ENCODE measurements around the gene PAIP2B.
"Not testable (repeated sequence)": the region's sequence is repeated elsewhere in the genome, so short reads cannot be mapped to it uniquely, and the experiment has no call there.

Gene PAIP2B

DNA sequence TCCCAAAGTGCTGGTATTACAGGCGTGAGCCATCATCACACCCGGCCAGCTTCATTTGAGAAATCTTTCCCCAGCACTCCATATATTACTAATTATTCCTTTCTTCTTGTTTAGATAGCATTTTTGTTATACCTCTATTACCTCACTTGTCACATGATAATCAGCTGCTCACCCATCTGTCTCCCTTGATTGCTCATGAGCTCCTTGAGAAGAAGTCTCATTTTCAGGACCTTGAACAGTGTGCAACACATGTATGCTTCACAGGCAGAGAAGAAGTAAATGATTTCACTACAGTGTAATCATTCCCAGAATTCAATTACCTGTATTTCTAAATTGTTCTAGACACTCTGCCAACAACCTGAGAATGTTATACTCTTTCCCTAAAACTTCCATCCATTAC is 6.2 kb downstream of the PAIP2B start:
- no peak for DNase-seq (ENCODE audit: extremely low read depth in 1 of 2, low read depth in 1 of 2)

DNA sequence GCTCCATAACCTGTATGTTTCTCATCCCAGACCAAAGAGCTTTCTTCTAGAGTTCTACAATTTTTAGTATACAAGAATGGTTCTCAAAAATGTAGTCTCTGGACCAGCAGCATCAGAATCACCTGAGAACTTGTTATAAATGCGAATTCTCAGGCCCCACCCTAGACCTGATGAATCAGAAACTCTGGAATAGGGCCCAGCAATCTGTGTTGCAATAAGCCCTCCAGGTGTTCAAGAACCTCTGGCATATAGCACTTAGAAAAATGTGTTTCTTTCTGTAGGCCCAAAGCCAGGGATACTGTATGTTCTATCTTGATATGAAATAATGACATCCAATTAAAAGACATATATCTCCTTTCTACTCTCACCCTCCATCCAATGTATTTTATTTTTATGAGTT is 10.4 kb downstream of the PAIP2B start:
- no peak for DNase-seq (ENCODE audit: extremely low read depth in 1 of 2, low read depth in 1 of 2)

GRCh38 chr2:71215447-71215846 is 11.5 kb downstream of the PAIP2B start:
- DNase-seq (ENCODE audit: extremely low read depth in 1 of 2, low read depth in 1 of 2): no peak

GRCh38 chr2:71212336-71212735 is 14.6 kb downstream of the PAIP2B start:
- DNase-seq (ENCODE audit: extremely low read depth in 1 of 2, low read depth in 1 of 2): no peak

DNA sequence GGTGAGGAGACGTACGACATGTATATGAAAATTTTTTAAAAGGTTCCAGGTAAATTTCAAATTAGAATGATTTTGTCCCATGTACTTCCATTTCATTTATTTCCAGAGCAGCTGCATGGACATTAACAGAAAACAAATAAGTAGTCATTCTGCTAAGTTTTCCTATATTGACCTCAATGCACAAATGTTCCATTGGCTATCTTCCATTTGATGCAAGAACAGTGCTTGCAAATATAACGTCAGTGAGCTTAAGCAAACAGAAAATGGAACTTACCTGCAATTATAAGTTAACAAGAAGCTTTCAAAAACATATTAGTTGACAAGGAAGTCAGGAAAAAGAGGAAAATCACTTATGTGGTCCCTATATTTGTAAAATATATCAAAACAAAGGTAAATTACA is 16.6 kb downstream of the PAIP2B start:
- DNase-seq (ENCODE audit: extremely low read depth in 1 of 2, low read depth in 1 of 2): no peak

GRCh38 chr2:71208756-71209155 is 18.1 kb downstream of the PAIP2B start:
- no peak for DNase-seq (ENCODE audit: extremely low read depth in 1 of 2, low read depth in 1 of 2)

DNA sequence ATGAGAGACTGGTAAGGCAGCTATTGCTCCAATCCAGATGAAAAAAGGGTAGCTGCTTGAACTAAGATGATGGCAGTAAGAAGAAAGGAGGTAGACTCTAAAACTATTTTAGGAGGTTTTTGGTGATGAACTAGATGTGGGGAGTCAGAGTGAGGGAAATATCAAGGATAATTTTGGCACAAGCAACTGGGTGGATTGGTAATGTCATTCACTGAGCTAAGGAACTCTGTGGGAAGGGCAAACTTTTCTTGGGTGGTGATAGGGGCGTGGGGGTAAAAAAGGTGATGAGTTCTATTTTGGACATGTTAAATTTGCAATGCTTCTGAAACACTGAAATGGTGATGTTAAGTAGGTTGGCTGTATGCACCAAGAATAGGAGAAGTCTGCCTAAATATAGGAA is 19.3 kb downstream of the PAIP2B start:
- no peak for DNase-seq (ENCODE audit: extremely low read depth in 1 of 2, low read depth in 1 of 2)

GRCh38 chr2:71206271-71206670 is 20.6 kb downstream of the PAIP2B start:
- DNase-seq (ENCODE audit: extremely low read depth in 1 of 2, low read depth in 1 of 2): no peak

- DNase-seq (ENCODE audit: extremely low read depth in 1 of 2, low read depth in 1 of 2): no peak
Measured at GRCh38 chr2:71191570-71191943, 35.3 kb downstream of the PAIP2B start.

- no peak for DNase-seq (ENCODE audit: extremely low read depth in 1 of 2, low read depth in 1 of 2)
Measured at GRCh38 chr2:71190656-71191569, 36.0 kb downstream of the PAIP2B start.

DNA sequence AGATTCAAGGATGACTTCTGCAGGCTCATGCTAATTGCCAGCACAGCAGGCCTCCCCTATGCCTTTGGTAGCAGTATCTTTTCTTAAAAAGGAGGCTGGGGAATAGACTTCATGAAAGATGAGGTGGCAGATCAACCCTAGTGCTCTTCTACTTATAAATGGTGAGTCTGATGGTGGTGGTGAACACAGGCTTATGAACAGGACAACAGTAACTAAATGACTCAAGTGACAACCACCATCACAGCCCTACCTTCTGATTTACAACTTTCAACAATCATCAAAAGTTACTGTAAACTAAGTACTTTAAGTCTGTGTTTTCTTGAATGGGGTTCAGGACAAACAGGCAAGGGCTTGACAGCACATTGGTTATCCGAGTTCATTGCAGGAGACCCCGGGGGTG is 39.3 kb downstream of the PAIP2B start:
- no peak for DNase-seq (ENCODE audit: extremely low read depth in 1 of 2, low read depth in 1 of 2)

DNA sequence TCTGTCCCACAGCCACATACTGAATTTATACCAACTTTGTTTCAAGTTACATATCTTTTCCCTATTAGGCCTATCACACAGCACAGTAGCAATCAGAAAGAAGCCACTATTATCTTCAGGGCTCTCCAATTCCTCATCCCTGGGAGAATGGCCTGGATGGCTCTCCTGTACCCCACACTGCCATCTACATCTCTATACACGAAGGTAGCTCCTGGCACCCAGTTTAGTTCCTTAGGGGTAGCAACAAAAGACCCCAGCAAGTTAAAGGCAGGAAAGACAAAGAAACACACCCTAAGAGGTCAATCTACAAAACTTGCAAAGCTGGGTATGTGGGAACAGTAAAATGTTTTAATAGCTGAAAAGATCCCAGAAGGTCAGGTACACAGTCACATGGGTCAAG is 39.9 kb downstream of the PAIP2B start:
- DNase-seq (ENCODE audit: extremely low read depth in 1 of 2, low read depth in 1 of 2): no peak

DNA sequence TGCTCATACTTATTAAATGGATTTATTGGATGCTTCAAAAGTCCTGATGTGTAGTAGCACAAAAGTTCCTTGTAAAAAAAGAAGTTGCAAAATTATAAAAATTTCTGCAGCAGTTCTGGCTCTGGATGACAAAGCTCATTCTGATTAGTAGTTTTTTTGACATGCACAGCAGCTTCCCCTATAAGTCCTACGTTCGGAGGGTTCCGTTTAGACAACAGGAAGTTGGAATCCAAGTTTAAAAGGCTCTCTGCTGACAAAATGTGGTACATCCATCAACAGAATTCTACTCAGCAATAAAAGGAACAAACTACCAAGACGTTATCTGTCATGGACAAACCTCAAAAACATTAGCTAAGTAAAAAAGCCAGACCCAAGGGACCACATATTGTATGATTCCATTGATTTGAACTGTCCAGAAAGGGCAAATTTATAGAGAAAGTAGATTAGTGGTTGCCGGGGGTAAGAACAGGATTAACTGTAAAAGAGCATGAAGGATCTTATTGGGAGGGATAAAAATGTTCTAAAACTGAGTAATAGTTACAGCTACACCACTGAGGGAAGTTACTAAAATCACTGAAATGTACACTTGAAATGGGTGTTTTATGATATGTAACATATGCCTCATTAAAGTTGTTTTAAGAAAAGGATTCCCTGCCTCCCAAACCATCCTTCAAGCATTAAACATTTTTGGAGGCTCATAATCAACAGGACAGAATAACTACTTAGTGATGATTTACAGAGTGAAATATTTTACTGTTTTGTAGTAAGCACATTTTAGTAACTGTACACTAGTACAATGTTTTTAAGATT is 43.4 kb downstream of the PAIP2B start:
- not testable (repeated sequence) for DNase-seq (ENCODE audit: extremely low read depth in 1 of 2, low read depth in 1 of 2)

DNA sequence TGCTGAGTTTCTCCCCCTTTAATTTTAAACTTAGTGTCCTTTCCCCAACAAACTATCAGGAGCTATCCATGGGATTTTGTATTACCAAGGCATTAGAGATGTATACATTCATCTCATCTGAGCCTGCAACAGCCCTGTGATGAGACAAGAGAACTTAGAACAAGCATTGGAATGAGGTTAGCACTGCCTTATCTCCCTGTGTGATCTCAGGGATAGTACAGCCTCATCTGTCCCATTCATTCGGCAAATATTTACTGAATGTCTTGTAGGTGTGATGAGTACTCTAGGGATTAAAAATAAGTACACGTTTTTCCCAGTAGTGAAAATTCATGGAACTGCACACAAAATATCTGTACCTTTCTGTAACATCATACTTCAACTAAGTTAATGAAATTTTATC is 45.6 kb downstream of the PAIP2B start:
- DNase-seq (ENCODE audit: extremely low read depth in 1 of 2, low read depth in 1 of 2): no peak

DNA sequence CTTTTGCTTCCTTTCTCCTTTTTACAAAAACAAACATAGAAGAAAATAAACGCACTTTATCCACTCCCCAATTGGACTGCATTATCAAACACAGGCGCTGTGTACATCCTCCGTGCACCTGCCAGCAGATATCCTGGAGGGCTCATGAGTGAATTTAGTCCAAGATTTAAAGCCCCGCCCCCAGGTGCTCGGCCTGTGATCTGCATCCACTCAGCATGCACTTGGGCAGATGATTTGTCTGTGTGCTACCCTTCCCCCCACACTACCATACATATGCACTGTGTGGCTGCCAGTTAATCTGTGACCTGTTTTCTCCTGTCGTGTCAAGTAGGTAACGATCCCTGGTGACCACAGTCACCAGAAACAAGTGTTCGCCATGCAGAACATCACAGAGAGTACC is 48.1 kb downstream of the PAIP2B start:
- not testable (repeated sequence) for DNase-seq (ENCODE audit: extremely low read depth in 1 of 2, low read depth in 1 of 2)

- DNase-seq (ENCODE audit: extremely low read depth in 1 of 2, low read depth in 1 of 2): no peak
Measured at GRCh38 chr2:71174207-71174606, 52.7 kb downstream of the PAIP2B start.

DNA sequence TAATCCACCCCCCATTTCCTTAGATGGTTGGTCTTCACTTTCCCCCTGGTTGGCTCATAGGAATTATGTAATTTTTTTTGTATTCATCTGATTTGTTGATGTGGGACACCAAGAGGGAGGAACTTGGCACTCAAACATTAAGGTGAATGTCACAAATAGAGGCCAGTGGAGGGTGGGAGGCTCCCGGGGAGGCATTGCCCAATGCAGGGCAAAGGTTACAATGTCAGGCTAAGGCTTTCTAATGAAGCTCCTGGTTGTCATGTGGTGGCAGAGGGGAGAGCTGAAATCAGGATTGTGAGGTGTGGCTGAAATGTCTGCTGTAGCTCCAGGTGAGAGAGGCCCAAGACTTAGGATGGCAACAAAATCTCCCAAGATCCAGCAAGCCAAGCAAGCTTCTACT is 53.8 kb downstream of the PAIP2B start:
- DNase-seq (ENCODE audit: extremely low read depth in 1 of 2, low read depth in 1 of 2): no peak

GRCh38 chr2:71166812-71167211 is 60.1 kb downstream of the PAIP2B start:
- DNase-seq (ENCODE audit: extremely low read depth in 1 of 2, low read depth in 1 of 2): no peak

- peak; percentile 14 to 33 for DNase-seq (ENCODE audit: extremely low read depth in 1 of 2, low read depth in 1 of 2)
Measured at GRCh38 chr2:71157124-71157793, 69.6 kb downstream of the PAIP2B start.

DNA sequence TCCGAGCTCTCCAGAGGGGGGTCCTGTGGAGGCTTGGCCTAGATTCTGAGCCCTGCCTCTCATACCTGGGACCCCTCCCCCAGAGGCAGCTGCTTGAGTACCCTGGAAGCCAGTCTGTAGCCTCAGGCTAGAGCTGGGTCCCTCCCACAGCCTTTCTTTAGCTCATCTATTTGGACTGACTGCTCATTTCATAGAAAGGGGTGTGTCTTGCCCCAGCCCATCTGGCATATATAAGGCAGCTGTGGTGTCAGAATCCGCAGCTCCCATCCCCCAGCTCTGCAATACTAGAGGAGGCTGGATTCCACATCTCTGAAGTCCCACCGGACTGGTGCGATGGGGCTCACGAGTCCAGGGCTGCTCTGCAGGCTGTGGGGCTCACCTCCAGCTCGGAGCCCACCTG is 70.3 kb downstream of the PAIP2B start:
- DNase-seq (ENCODE audit: extremely low read depth in 1 of 2, low read depth in 1 of 2): no peak

DNA sequence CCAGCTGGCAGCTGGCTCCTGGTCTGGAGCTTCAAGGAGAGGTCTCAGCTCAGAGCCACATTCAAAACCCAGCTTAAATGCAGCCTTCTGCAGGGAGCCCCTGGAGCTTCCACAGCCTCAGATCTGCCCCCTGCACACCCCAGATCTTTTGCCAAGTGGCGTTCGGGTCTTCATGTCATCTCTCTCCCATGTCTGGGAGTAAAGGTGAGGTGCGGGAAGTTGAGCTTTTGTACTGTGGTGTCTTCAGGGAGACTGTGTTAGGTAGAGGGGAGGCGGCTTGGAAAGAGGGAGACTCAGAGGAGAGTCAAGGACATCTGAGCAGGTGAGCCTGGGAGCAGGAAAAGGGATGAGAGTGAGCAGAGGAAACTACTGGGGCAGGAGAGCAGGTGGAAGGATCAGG is 71.1 kb downstream of the PAIP2B start:
- DNase-seq (ENCODE audit: extremely low read depth in 1 of 2, low read depth in 1 of 2): no peak

GRCh38 chr2:71154798-71155197 is 72.1 kb downstream of the PAIP2B start:
- no peak for DNase-seq (ENCODE audit: extremely low read depth in 1 of 2, low read depth in 1 of 2)

Measured in activated CD8-positive, alpha-beta memory T cell treated with anti-CD3 and anti-CD28 coated beads for 1 hour (primary cell).